Osteoblast (primary cell): ENCODE results near the gene SSTR5. TPM values are rescaled to one million over a fixed set of nuclear protein-coding genes. Genes with fewer than 3 reads are reported as not detected.

ENCODE experiments used
- DNase-seq: peaks from one replicate; pipeline ENCODE4 v3.0.0; 2011; ENCODE audit warnings: low spot score, mixed read lengths; ENCODE audit not compliant: insufficient read length; ENCODE audit errors: missing footprints
- H2AFZ ChIP-seq: 2 replicates; pipeline ENCODE4 v1.6.0; 2011; ENCODE audit warnings: mild to moderate bottlenecking, low read length
- H3K27ac ChIP-seq: 2 replicates; pipeline ENCODE4 v1.5.1; 2011; ENCODE audit warnings: mild to moderate bottlenecking, low read depth, low read length, moderate library complexity
- H3K27me3 ChIP-seq: 2 replicates; pipeline ENCODE4 v1.6.0; 2012; ENCODE audit warnings: mild to moderate bottlenecking, control low read depth, inconsistent platforms, low read length, moderate library complexity; ENCODE audit not compliant: insufficient read depth
- H3K36me3 ChIP-seq: 2 replicates; pipeline ENCODE4 v1.5.1; 2011; ENCODE audit warnings: mild to moderate bottlenecking, low read length, control low read depth, moderate library complexity; ENCODE audit not compliant: insufficient read depth
- H3K4me1 ChIP-seq: 2 replicates; pipeline ENCODE4 v1.5.1; 2011; ENCODE audit warnings: mild to moderate bottlenecking, low read length, control low read depth, moderate library complexity; ENCODE audit not compliant: insufficient read depth
- H3K4me2 ChIP-seq: 2 replicates; pipeline ENCODE4 v1.6.0; 2011; ENCODE audit warnings: mild to moderate bottlenecking, low read length; ENCODE audit not compliant: insufficient read depth
- H3K4me3 ChIP-seq: fragments of 200-600 bp; sonication (generic); 3 replicates; pipeline ENCODE4 v1.5.1; 2012; ENCODE audit warnings: mild to moderate bottlenecking, low read length, inconsistent platforms; ENCODE audit not compliant: insufficient read depth
- H3K79me2 ChIP-seq: 2 replicates; pipeline ENCODE4 v1.6.0; 2012; ENCODE audit warnings: mild to moderate bottlenecking, low read length, control low read depth, inconsistent platforms; ENCODE audit not compliant: insufficient read depth
- H3K9me3 ChIP-seq: 2 replicates; pipeline ENCODE4 v1.5.1; 2011; ENCODE audit warnings: low read depth, low read length, control low read depth
- H4K20me1 ChIP-seq: 2 replicates; pipeline ENCODE4 v1.6.0; 2012; ENCODE audit warnings: mild to moderate bottlenecking, low read length, control low read depth; ENCODE audit not compliant: insufficient read depth
- total RNA-seq: library from RNA; depleted of rRNA; stranded (reverse); fragments of >200 nt; gene quantifications from 2 replicates; pipeline ENCODE4 v1.2.3, GENCODE V29; 2012
- TF ChIP-seq, protein P1 (sequence below): IDR thresholded peaks from 2 replicates; pipeline ENCODE4 v1.5.1; 2011; ENCODE audit warnings: mild to moderate bottlenecking, low read depth, low read length, moderate library complexity; ENCODE audit errors: extremely low read depth

SSTR5 gene
- total RNA-seq, 1 donor: not detected

DNA sequence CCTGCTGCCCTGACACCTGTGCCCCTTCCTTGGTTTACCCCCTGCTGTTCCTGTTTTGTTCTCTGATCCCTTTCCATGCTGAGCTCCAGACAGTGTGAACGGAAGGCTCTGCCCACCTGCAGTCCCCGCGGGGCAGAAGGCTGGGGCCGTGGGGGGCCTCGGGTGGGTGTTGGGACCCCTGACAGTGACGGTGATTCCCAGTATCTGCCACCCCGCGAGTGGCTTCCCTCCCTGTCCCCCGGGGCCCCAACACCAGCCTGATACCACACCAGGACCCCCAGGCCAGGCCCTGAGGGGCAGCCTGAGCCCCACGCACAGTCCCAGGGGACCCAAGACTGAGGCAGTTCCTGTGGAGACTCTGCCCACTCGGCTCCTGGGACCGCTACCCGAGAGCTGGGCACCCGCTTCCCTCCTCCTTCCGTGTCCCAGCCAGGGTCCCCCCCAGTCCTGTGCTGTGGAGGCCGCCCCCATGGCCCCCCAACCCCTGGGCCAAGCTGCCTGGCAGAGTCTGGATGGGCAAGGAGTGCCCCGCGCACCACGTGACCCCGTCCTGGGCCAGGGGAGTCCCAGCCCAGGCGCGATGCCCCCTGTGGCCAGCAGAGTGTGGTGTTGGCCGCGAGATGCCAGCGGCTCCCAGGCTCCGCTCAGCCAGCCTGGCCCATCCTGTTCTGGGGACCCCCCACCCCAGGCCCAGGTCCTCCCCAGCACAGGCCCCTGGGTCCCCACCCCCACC, 33.5 kb downstream of the SSTR5 start:
- peaks cover 33% of the 10 kb centered on the region for H3K27me3 ChIP-seq

DNA sequence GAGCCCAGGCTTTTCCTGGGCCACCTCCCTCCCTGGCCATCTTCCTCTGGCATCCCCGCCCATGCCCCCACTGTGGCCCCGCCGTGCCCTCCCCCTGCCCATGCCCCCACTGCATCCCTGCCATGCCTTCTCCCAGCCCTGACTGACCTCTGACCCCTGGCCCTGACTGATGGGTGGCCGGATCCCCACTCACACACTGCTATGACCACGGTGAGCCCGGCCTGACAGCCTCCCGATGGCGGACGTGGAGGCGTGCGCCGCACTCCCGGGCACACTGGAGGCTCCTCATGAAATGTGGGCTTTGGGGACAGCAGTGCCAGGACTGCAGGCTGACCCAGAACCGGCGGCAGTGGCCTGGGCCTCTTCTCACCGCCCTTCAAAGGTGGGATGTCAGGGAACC, 34.1 kb downstream of the SSTR5 start:
- DNase-seq: no peak
- no peak overlapping the region for H3K27ac ChIP-seq
- H4K20me1 ChIP-seq: no peaks in the 10 kb centered on the region
- H3K4me1 ChIP-seq: no peaks in the 10 kb centered on the region
- no peaks in the 10 kb centered on the region for H3K9me3 ChIP-seq
- H3K27me3 ChIP-seq: peaks cover 33% of the 10 kb centered on the region
- no peaks in the 10 kb centered on the region for H3K79me2 ChIP-seq
- no peak overlapping the region for H2AFZ ChIP-seq
- H3K36me3 ChIP-seq: no peaks in the 10 kb centered on the region
- no peak overlapping the region for H3K4me2 ChIP-seq
- no peak overlapping the region for H3K4me3 ChIP-seq
- TF ChIP-seq, protein P1, sequence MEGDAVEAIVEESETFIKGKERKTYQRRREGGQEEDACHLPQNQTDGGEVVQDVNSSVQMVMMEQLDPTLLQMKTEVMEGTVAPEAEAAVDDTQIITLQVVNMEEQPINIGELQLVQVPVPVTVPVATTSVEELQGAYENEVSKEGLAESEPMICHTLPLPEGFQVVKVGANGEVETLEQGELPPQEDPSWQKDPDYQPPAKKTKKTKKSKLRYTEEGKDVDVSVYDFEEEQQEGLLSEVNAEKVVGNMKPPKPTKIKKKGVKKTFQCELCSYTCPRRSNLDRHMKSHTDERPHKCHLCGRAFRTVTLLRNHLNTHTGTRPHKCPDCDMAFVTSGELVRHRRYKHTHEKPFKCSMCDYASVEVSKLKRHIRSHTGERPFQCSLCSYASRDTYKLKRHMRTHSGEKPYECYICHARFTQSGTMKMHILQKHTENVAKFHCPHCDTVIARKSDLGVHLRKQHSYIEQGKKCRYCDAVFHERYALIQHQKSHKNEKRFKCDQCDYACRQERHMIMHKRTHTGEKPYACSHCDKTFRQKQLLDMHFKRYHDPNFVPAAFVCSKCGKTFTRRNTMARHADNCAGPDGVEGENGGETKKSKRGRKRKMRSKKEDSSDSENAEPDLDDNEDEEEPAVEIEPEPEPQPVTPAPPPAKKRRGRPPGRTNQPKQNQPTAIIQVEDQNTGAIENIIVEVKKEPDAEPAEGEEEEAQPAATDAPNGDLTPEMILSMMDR: no peak

More for the DNA sequence above, 33.5 kb downstream of the SSTR5 start:
- H3K36me3 ChIP-seq: no peaks in the 10 kb centered on the region
- H4K20me1 ChIP-seq: no peaks in the 10 kb centered on the region
- TF ChIP-seq, protein P1: peak; percentile 60
- no peak overlapping the region for H2AFZ ChIP-seq
- DNase-seq: peak; percentile 100
- H3K79me2 ChIP-seq: no peaks in the 10 kb centered on the region
- H3K4me2 ChIP-seq: no peak overlapping the region
- H3K4me3 ChIP-seq: no peak overlapping the region
- no peaks in the 10 kb centered on the region for H3K4me1 ChIP-seq
- no peak overlapping the region for H3K27ac ChIP-seq
- H3K9me3 ChIP-seq: no peaks in the 10 kb centered on the region

DNA sequence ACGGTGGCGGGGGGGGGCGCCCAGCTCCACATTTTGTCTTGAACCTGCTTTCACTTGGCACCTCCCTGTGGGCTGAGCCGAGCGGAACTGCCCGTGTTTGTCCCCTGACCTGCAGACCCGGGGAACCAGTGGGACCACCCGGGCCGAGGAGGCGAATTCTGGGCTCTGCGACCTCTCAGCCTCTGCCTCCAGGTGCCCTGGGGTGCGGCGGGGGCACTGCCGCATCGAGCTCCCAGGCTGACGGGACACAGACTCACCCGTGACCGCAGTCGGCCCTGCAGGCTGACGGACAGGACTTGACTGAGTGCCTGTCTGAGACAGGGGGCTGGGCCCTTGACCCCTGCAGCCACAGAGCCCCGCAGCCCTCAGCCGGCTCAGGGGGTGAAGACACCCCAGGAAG, 34.6 kb downstream of the SSTR5 start:
- no peaks in the 10 kb centered on the region for H3K79me2 ChIP-seq
- peaks cover 33% of the 10 kb centered on the region for H3K27me3 ChIP-seq
- H3K27ac ChIP-seq: no peak overlapping the region
- no peak for DNase-seq
- TF ChIP-seq, protein P1: no peak
- no peaks in the 10 kb centered on the region for H3K9me3 ChIP-seq
- H3K4me3 ChIP-seq: no peak overlapping the region
- no peak overlapping the region for H2AFZ ChIP-seq
- no peaks in the 10 kb centered on the region for H3K4me1 ChIP-seq
- no peak overlapping the region for H3K4me2 ChIP-seq
- H3K36me3 ChIP-seq: no peaks in the 10 kb centered on the region
- H4K20me1 ChIP-seq: no peaks in the 10 kb centered on the region

DNA sequence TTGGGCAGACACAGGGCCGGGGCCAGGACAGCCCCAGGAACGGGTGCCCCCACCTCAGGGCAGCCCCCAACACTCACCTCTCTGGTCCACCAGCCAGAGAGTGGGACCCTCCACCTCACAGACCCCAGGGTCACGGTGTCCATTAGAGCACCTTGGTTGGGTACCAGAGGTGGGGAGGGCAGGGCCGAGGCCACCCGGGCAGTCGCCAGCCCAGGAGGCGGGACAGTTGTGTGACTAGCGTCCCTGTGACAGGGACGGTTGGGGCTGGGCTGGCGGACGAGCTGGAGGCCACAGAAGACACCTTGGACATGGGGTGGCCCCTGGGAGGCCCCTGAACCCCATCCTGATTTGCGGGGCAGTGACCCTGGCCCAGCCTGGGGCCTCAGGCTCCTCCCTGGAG, 35.2 kb downstream of the SSTR5 start:
- H3K4me2 ChIP-seq: no peak overlapping the region
- no peak for DNase-seq
- H2AFZ ChIP-seq: no peak overlapping the region
- H3K9me3 ChIP-seq: no peaks in the 10 kb centered on the region
- no peaks in the 10 kb centered on the region for H4K20me1 ChIP-seq
- H3K4me1 ChIP-seq: no peaks in the 10 kb centered on the region
- no peak overlapping the region for H3K27ac ChIP-seq
- H3K79me2 ChIP-seq: no peaks in the 10 kb centered on the region
- TF ChIP-seq, protein P1: no peak
- no peaks in the 10 kb centered on the region for H3K36me3 ChIP-seq
- peaks cover 33% of the 10 kb centered on the region for H3K27me3 ChIP-seq
- no peak overlapping the region for H3K4me3 ChIP-seq
